Pancreas (tissue), 10 donors: Measurements from ENCODE around the gene ELOF1. TPM values are rescaled to one million over a fixed set of nuclear protein-coding genes. Genes with fewer than 3 reads are reported as not detected.

Experiments
- ATAC-seq, 4 donors: fragments of 200-7000 bp; cut with Tn5 transposase; one replicate each; pipeline versions ENCODE4 v1.8.0 to v1.9.1; 2020; ENCODE audit warnings: mild to moderate bottlenecking in 4 of 4, moderate library complexity in 4 of 4
- DNase-seq, 6 donors: peaks; one replicate each; pipeline ENCODE4 v3.0.0-alpha.2; 2020
- FAIRE-seq: peaks from 2 replicates; lab custom pipeline; 2012; peaks lifted over from hg19 to GRCh38; lab: Jason Lieb, UNC
- H3K27ac ChIP-seq, 4 donors: fragments of 200-600 bp; sonication (generic); 1 replicate in 3 of 4; 2 replicates in 1 of 4; pipeline versions ENCODE4 v1.5.0 to v1.8.0; 2020
- H3K27me3 ChIP-seq, 4 donors: fragments of 200-600 bp; one replicate each; pipeline ENCODE4 v1.8.0; 2021
- H3K36me3 ChIP-seq, 3 donors: fragments of 200-600 bp; sonication (generic) in 1 of 3; one replicate each; pipeline versions ENCODE4 v1.5.0 to v1.8.0; 2020 to 2021
- H3K4me1 ChIP-seq, 3 donors: fragments of 200-600 bp; one replicate each; pipeline ENCODE4 v1.8.0; 2021
- H3K4me3 ChIP-seq, 4 donors: fragments of 200-600 bp; sonication (generic) in 2 of 4; one replicate each; pipeline versions ENCODE4 v1.5.0 to v1.8.0; 2020 to 2021
- H3K9me3 ChIP-seq, 4 donors: fragments of 200-600 bp; one replicate each; pipeline ENCODE4 v1.8.0; 2021
- CTCF ChIP-seq, 4 donors: fragments of 200-600 bp; sonication (generic) in 3 of 4; IDR thresholded peaks; one replicate each; pipeline versions ENCODE4 v1.5.0 to v1.8.0; 2021; ENCODE audit warnings: antibody characterized with exemption in 4 of 4
- WGBS, 2 donors: extraction: QIAGEN DNeasy Blood & Tissue Kit; methylation state at CpG; one replicate each; pipeline ENCODE4 v1.1.7; 2013; 5-methylcytosine and 5-hydroxymethylcytosine counted together
- intact Hi-C, 3 donors: fragments of 100-400 bp; cut with DNase I; formaldehyde crosslinking; loops; one replicate each; pipeline versions ENCODE4 v1.11.1 to v1.14.2; 2022
- polyA plus RNA-seq, 2 donors: library from polyadenylated mRNA; stranded (reverse); fragments of 200-250 nt; gene quantifications; one replicate each; pipeline ENCODE4 v1.2.3, GENCODE V29; 2013
- total RNA-seq, 6 donors: library from RNA; stranded (reverse); fragmentation: NEBNext Ultra II Directional in 4 of 6; extraction: Animal tissue kit (Norgen Biotek cat#: 25700) in 4 of 6; gene quantifications; one replicate each; pipeline versions ENCODE4 v1.2.1 to v1.2.4, GENCODE V29; 2021 to 2023
- donor health status: healthy with polysubstance abuse.
- donor health status: DM: no; HTN: no; CAD: no; lungs with moderate emphysema.
- donor health status: DM: no; HTN: no; CAD: no.
- donor health status: control.
- donor health status: control.
- donor health status: Bipolar disorder and iron deficiency.
- donor health status: DM: yes; HTN: yes; CAD: no.
- donor health status: DM: no; HTN: no; CAD: no.
- donor health status: DM: no; HTN: no; CAD: no.
- donor health status: DM: yes; HTN: yes; CAD: no.

The ELOF1 gene
- total and polyA plus RNA-seq, 8 donors, result 25.0 to 63.4 (median 33.5) TPM

- ATAC-seq (peak; percentile 92 to 94 (median 94)), DNase-seq (peak; percentile 81 to 98 (median 93)), FAIRE-seq (no peak)
- no peaks in the 10 kb centered on the region for H3K9me3 ChIP-seq
- peak; percentile 84 to 95 (median 91) for TF ChIP-seq CTCF (IDR thresholded peaks at IDR 0.05)
- H3K4me1 ChIP-seq, result no peaks in the 10 kb centered on the region
- peak overlapping the region in 2 of 4 donors; percentile 50 to 58 for H3K27ac ChIP-seq
- H3K27me3 ChIP-seq, result no peaks in the 10 kb centered on the region
- WGBS, 2 donors, result 15% methylated on average over 50 to 54 of the region's 54 CpGs
- intact Hi-C loops, result no loop called here
- no peaks in the 10 kb centered on the region for H3K36me3 ChIP-seq
- peak overlapping the region in 2 of 4 donors; percentile 26 to 37 for H3K4me3 ChIP-seq
Measured at GRCh38 chr19:11535792-11536595, 23.0 kb downstream of the ELOF1 start.

GRCh38 chr19:11534948-11535347, 24.1 kb downstream of the ELOF1 start:
- intact Hi-C loops, result no loop called here
- peak in 1 of 6 donors; percentile 7 for DNase-seq
- WGBS, 2 donors, result 69 to 73% methylated on average over 5 of the region's 5 CpGs
- Histone ChIP-seq H3K36me3 (no peaks in the 10 kb centered on the region), H3K9me3 (no peaks in the 10 kb centered on the region), H3K4me3 (no peak overlapping the region), H3K4me1 (no peaks in the 10 kb centered on the region), H3K27me3 (no peaks in the 10 kb centered on the region), H3K27ac (no peak overlapping the region)
- no peak for TF ChIP-seq CTCF (IDR thresholded peaks at IDR 0.05)
- ATAC-seq, result no peak
- FAIRE-seq, result no peak

- H3K9me3 ChIP-seq, result no peaks in the 10 kb centered on the region
- no peaks in the 10 kb centered on the region for H3K36me3 ChIP-seq
- ATAC-seq (no peak), DNase-seq (no peak), FAIRE-seq (no peak)
- intact Hi-C loops, result no loop called here
- 90 to 91% methylated on average over 1 of the region's 1 CpG for WGBS, 2 donors
- TF ChIP-seq CTCF (IDR thresholded peaks at IDR 0.05), result no peak
- no peak overlapping the region for H3K4me3 ChIP-seq
- H3K27ac ChIP-seq, result no peak overlapping the region
- H3K27me3 ChIP-seq, result no peaks in the 10 kb centered on the region
- peaks cover 0 to under 1% (median 0%) of the 10 kb centered on the region in 3 donors for H3K4me1 ChIP-seq
Measured at GRCh38 chr19:11534538-11534937, 24.5 kb downstream of the ELOF1 start.

- WGBS, 2 donors, result 19 to 27% methylated on average over 9 of the region's 9 CpGs
- H3K27me3 ChIP-seq, result no peaks in the 10 kb centered on the region
- no peaks in the 10 kb centered on the region for H3K9me3 ChIP-seq
- H3K36me3 ChIP-seq, result no peaks in the 10 kb centered on the region
- peak; percentile 26 to 55 (median 42) for ATAC-seq
- intact Hi-C loops, result no loop called here
- TF ChIP-seq CTCF (IDR thresholded peaks at IDR 0.05), result no peak
- peaks cover 8 to 11% (median 10%) of the 10 kb centered on the region in 3 donors for H3K4me1 ChIP-seq
- DNase-seq, result peak; percentile 68 to 93 (median 78)
- no peak overlapping the region for H3K27ac ChIP-seq
- FAIRE-seq, result no peak
- no peak overlapping the region for H3K4me3 ChIP-seq
Measured at GRCh38 chr19:11530432-11530831, 28.6 kb downstream of the ELOF1 start.
